Testis (tissue), 3 donors: ENCODE results near the gene ATRNL1. TPM values are rescaled to one million over a fixed set of nuclear protein-coding genes. Genes with fewer than 3 reads are reported as not detected.
"Not testable (repeated sequence)": the region's sequence is repeated elsewhere in the genome, so short reads cannot be mapped to it uniquely, and the experiment has no call there.

ENCODE experiments used
- DNase-seq: peaks from one replicate; pipeline ENCODE4 v3.0.0-alpha.2; 2019
- H3K27ac ChIP-seq, 2 donors: fragments of 200-600 bp; sonication (generic); one replicate each; pipeline ENCODE4 v1.5.1; 2019
- H3K27me3 ChIP-seq: fragments of 200-600 bp; sonication (generic); one replicate; pipeline ENCODE4 v1.5.1; 2019
- H3K36me3 ChIP-seq: fragments of 200-600 bp; sonication (generic); one replicate; pipeline ENCODE4 v1.5.1; 2017; ENCODE audit warnings: low read depth; ENCODE audit errors: missing control alignments
- H3K4me1 ChIP-seq: fragments of 200-600 bp; sonication (generic); one replicate; pipeline ENCODE4 v1.5.1; 2019
- H3K4me3 ChIP-seq, 2 donors: fragments of 200-600 bp; sonication (generic); one replicate each; pipeline ENCODE4 v1.5.1; 2017 to 2019
- H3K9me3 ChIP-seq: fragments of 200-600 bp; sonication (generic); one replicate; pipeline ENCODE4 v1.5.1; 2017
- CTCF ChIP-seq, 3 experiments: fragments of 450-650 bp in 2 of 3; fragments of 200-600 bp in 1 of 3; sonication (generic) in 1 of 3; IDR thresholded peaks; one replicate each; pipeline ENCODE4 v1.5.1; 2016 to 2019; ENCODE audit warnings: antibody characterized with exemption in 3 of 3, mild to moderate bottlenecking in 2 of 3, moderate library complexity in 1 of 3
- POLR2A ChIP-seq: fragments of 450-650 bp; IDR thresholded peaks from one replicate; pipeline ENCODE4 v1.6.1; 2017; ENCODE audit warnings: antibody characterized with exemption, mild to moderate bottlenecking, moderate library complexity
- WGBS, 2 donors: methylation state at CpG; one replicate each; pipeline ENCODE4 v1.1.5; 2018; 5-methylcytosine and 5-hydroxymethylcytosine counted together
- intact Hi-C: fragments of 100-400 bp; cut with DNase I; formaldehyde crosslinking; loops from one replicate; pipeline ENCODE4 v1.15.1; 2023; ENCODE audit warnings: low total_unique reads
- polyA plus RNA-seq: library from polyadenylated mRNA; stranded (reverse); fragments of 350-450 nt; fragmentation: Illumina TruSeq; extraction: RNeasy Lipid Tissue Mini Kit (QIAGEN cat#74804); gene quantifications from one replicate; pipeline ENCODE4 v1.2.3, GENCODE V29; 2014; ENCODE audit warnings: low read depth, low replicate concordance; ENCODE audit not compliant: insufficient read depth
- total RNA-seq, 2 donors: library from RNA; depleted of rRNA; stranded (reverse); fragments of >200 nt; gene quantifications; one replicate each; pipeline ENCODE4 v1.2.3, GENCODE V29; 2016

ATRNL1 gene
- total and polyA plus RNA-seq, 3 donors from 2014 or later, result 32.4 to 61.3 (median 45.7) TPM

GRCh38 chr10:115171392-115171960, 78.3 kb downstream of the ATRNL1 start:
- Histone ChIP-seq H3K27me3 (no peaks in the 10 kb centered on the region), H3K4me1 (no peaks in the 10 kb centered on the region), H3K36me3 (no peaks in the 10 kb centered on the region), H3K27ac (no peak overlapping the region), H3K9me3 (no peaks in the 10 kb centered on the region), H3K4me3 (no peak overlapping the region)
- WGBS, 2 donors, result 25 to 41% methylated on average over 1 of the region's 1 CpG
- intact Hi-C loops, result no loop called here
- TF ChIP-seq POLR2A (no peak), CTCF (IDR thresholded peaks at IDR 0.05) (peak in 1 of 3 experiments; percentile 42)
- DNase-seq, result no peak

GRCh38 chr10:115173915-115174443, 80.8 kb downstream of the ATRNL1 start:
- Histone ChIP-seq H3K36me3 (no peaks in the 10 kb centered on the region), H3K4me3 (no peak overlapping the region), H3K27ac (no peak overlapping the region), H3K9me3 (no peaks in the 10 kb centered on the region), H3K27me3 (no peaks in the 10 kb centered on the region), H3K4me1 (no peaks in the 10 kb centered on the region)
- 78% methylated on average over 3 of the region's 3 CpGs for WGBS, 2 donors
- intact Hi-C loops, result no loop called here
- no peak for TF ChIP-seq CTCF (IDR thresholded peaks at IDR 0.05)
- no peak for DNase-seq

- H3K36me3 ChIP-seq, H3K27ac ChIP-seq, H3K4me1 ChIP-seq, H3K9me3 ChIP-seq, H3K4me3 ChIP-seq, DNase-seq, intact Hi-C loops, H3K27me3 ChIP-seq: not testable (repeated sequence)
- WGBS, 2 donors, result 96 to 98% methylated on average over 2 of the region's 2 CpGs
These were observed 114.1 kb downstream of the ATRNL1 start for GRCh38 chr10:115207276-115207675.

- H3K36me3 ChIP-seq, result no peaks in the 10 kb centered on the region
- no peaks in the 10 kb centered on the region for H3K9me3 ChIP-seq
- no peak overlapping the region for H3K27ac ChIP-seq
- H3K27me3 ChIP-seq, result no peaks in the 10 kb centered on the region
- intact Hi-C loops, result no loop called here
- no peak overlapping the region for H3K4me3 ChIP-seq
- no peaks in the 10 kb centered on the region for H3K4me1 ChIP-seq
- no peak for DNase-seq
- WGBS, 2 donors, result 81 to 87% methylated on average over 1 of the region's 1 CpG
- TF ChIP-seq POLR2A (no peak), CTCF (IDR thresholded peaks at IDR 0.05) (no peak)
These were observed 116.0 kb downstream of the ATRNL1 start for GRCh38 chr10:115209133-115209532.

GRCh38 chr10:115214829-115215228, 121.7 kb downstream of the ATRNL1 start:
- H3K4me1 ChIP-seq, result no peaks in the 10 kb centered on the region
- intact Hi-C loops, result no loop called here
- no peaks in the 10 kb centered on the region for H3K36me3 ChIP-seq
- no peaks in the 10 kb centered on the region for H3K9me3 ChIP-seq
- no peak overlapping the region for H3K4me3 ChIP-seq
- TF ChIP-seq POLR2A, result no peak
- no peak for TF ChIP-seq CTCF (IDR thresholded peaks at IDR 0.05)
- 87 to 97% methylated on average over 2 of the region's 2 CpGs for WGBS, 2 donors
- no peaks in the 10 kb centered on the region for H3K27me3 ChIP-seq
- DNase-seq, result no peak
- H3K27ac ChIP-seq, result no peak overlapping the region
